Liver (tissue), 9 donors: ENCODE results near the gene HOXD11. TPM values are rescaled to one million over a fixed set of nuclear protein-coding genes. Genes with fewer than 3 reads are reported as not detected.

Experiments
- DNase-seq: peaks from one replicate; pipeline ENCODE4 v3.0.0-alpha.2; 2017; ENCODE audit warnings: low spot score
- H3K27ac ChIP-seq, 2 donors: one replicate each; pipeline ENCODE4 v1.7.0; 2013; ENCODE audit warnings: inconsistent platforms in 2 of 2, low read length in 2 of 2, control low read depth in 1 of 2, low read depth in 1 of 2, mild to moderate bottlenecking in 1 of 2
- H3K27me3 ChIP-seq, 4 donors: one replicate each; pipeline versions ENCODE4 v1.6.1 to v1.7.0; 2013; ENCODE audit warnings: low read length in 3 of 4, inconsistent platforms in 1 of 4, mild to moderate bottlenecking in 1 of 4, moderate library complexity in 1 of 4; ENCODE audit not compliant: control insufficient read depth in 4 of 4, insufficient read depth in 4 of 4
- H3K36me3 ChIP-seq, 4 donors: one replicate each; pipeline versions ENCODE4 v1.6.1 to v1.7.0; 2013; ENCODE audit warnings: low read length in 3 of 4, mild to moderate bottlenecking in 3 of 4, low read depth in 1 of 4, moderate library complexity in 1 of 4; ENCODE audit not compliant: control insufficient read depth in 4 of 4, insufficient read depth in 3 of 4
- H3K4me1 ChIP-seq, 4 donors: one replicate each; pipeline versions ENCODE4 v1.6.1 to v1.7.0; 2013; ENCODE audit warnings: low read length in 3 of 4, mild to moderate bottlenecking in 3 of 4, moderate library complexity in 1 of 4; ENCODE audit not compliant: control insufficient read depth in 4 of 4, insufficient read depth in 4 of 4
- H3K4me3 ChIP-seq, 3 donors: one replicate each; pipeline versions ENCODE4 v1.6.1 to v1.7.0; 2013; ENCODE audit warnings: low read length in 3 of 3, control low read depth in 1 of 3, low read depth in 1 of 3, mild to moderate bottlenecking in 1 of 3
- H3K9ac ChIP-seq, 2 donors: one replicate each; pipeline ENCODE4 v1.7.0; 2013; ENCODE audit warnings: low read length in 2 of 2, mild to moderate bottlenecking in 2 of 2, moderate library complexity in 2 of 2, control low read depth in 1 of 2, low read depth in 1 of 2
- H3K9me3 ChIP-seq, 4 donors: one replicate each; pipeline versions ENCODE4 v1.6.1 to v1.7.0; 2013; ENCODE audit warnings: low read length in 3 of 4; ENCODE audit not compliant: control insufficient read depth in 4 of 4
- CTCF ChIP-seq: fragments of 150-350 bp; IDR thresholded peaks from 2 replicates; pipeline ENCODE4 v1.5.1; 2017; ENCODE audit warnings: improper control_type of control experiment, low read depth, low read length; ENCODE audit not compliant: missing input control
- EGR1 ChIP-seq, 2 donors: IDR thresholded peaks; 2 replicates each; pipeline ENCODE4 v1.6.1; 2016 to 2018; ENCODE audit warnings: antibody characterized with exemption in 2 of 2, low read depth in 2 of 2
- FOXA1 ChIP-seq: IDR thresholded peaks from 2 replicates; pipeline ENCODE4 v1.6.1; 2016; ENCODE audit warnings: antibody characterized with exemption
- FOXA2 ChIP-seq: IDR thresholded peaks from 2 replicates; pipeline ENCODE4 v1.6.1; 2016; ENCODE audit warnings: antibody characterized with exemption
- HNF4A ChIP-seq, 2 donors: conservative IDR thresholded peaks; 2 replicates each; pipeline ENCODE4 v1.6.1; 2016; ENCODE audit warnings: antibody characterized with exemption in 2 of 2, mild to moderate bottlenecking in 2 of 2
- HNF4G ChIP-seq: IDR thresholded peaks from 2 replicates; pipeline ENCODE4 v1.6.1; 2016; ENCODE audit warnings: antibody characterized with exemption
- JUND ChIP-seq, 2 donors: IDR thresholded peaks; 2 replicates each; pipeline ENCODE4 v1.6.1; 2016; ENCODE audit warnings: antibody characterized with exemption in 2 of 2
- RAD21 ChIP-seq, 2 donors: IDR thresholded peaks; 2 replicates each; pipeline ENCODE4 v1.6.1; 2016; ENCODE audit warnings: antibody characterized with exemption in 2 of 2, mild to moderate bottlenecking in 2 of 2
- REST ChIP-seq: IDR thresholded peaks from 2 replicates; pipeline ENCODE4 v1.6.1; 2016; ENCODE audit warnings: antibody characterized with exemption, mild to moderate bottlenecking
- RXRA ChIP-seq, 2 donors: IDR thresholded peaks; 2 replicates each; pipeline ENCODE4 v1.6.1; 2017 to 2018; ENCODE audit warnings: antibody characterized with exemption in 2 of 2, mild to moderate bottlenecking in 1 of 2
- SP1 ChIP-seq: IDR thresholded peaks from 2 replicates; pipeline ENCODE4 v1.6.1; 2018; ENCODE audit warnings: antibody characterized with exemption, mild to moderate bottlenecking
- TAF1 ChIP-seq: conservative IDR thresholded peaks from 2 replicates; pipeline ENCODE4 v1.6.1; 2016; ENCODE audit warnings: antibody characterized with exemption, mild to moderate bottlenecking
- YY1 ChIP-seq: IDR thresholded peaks from 2 replicates; pipeline ENCODE4 v1.6.1; 2016; ENCODE audit warnings: antibody characterized with exemption, mild to moderate bottlenecking
- ZBTB33 ChIP-seq: IDR thresholded peaks from 2 replicates; pipeline ENCODE4 v1.6.1; 2016; ENCODE audit warnings: antibody characterized with exemption
- WGBS: extraction: QIAGEN DNeasy Blood & Tissue Kit; methylation state at CpG from one replicate; pipeline ENCODE4 v1.1.7; 2013; 5-methylcytosine and 5-hydroxymethylcytosine counted together
- polyA plus RNA-seq, 2 donors: library from polyadenylated mRNA; stranded (reverse) in 1 of 2; unstranded in 1 of 2; fragments of 200-250 nt in 1 of 2; fragments of >200 nt in 1 of 2; fragmentation: Nextera tagmentation in 1 of 2; extraction: Ambion mirVana in 1 of 2; gene quantifications; one replicate each; pipeline versions ENCODE4 v1.2.1 to v1.2.3, GENCODE V29; 2013 to 2015
- total RNA-seq, 2 donors: library from RNA; depleted of rRNA; stranded (reverse); fragments of >200 nt; gene quantifications; one replicate each; pipeline ENCODE4 v1.2.3, GENCODE V29; 2014
- donor health status: healthy.
- donor health status: healthy.
- donor health status: healthy.
- donor health status: healthy.
- donor health status: healthy.

Gene HOXD11
- total and polyA plus RNA-seq, 4 donors, result not detected

- Histone ChIP-seq H3K27me3 (peaks cover 16 to 49% (median 45%) of the 10 kb centered on the region in 4 donors), H3K9me3 (peaks cover 0 to 5% (median under 1%) of the 10 kb centered on the region in 4 donors), H3K27ac (no peak within 1 kb of the TSS), H3K9ac (no peak within 1 kb of the TSS), H3K36me3 (no peaks in the 10 kb centered on the region), H3K4me3 (no peak within 1 kb of the TSS), H3K4me1 (peaks cover 0 to 3% (median 0%) of the 10 kb centered on the region in 4 donors)
- TF ChIP-seq RXRA (IDR thresholded peaks at IDR 0.05) (no peak), RAD21 (IDR thresholded peaks at IDR 0.05) (no peak), SP1 (no peak), HNF4A (conservative IDR thresholded peaks at IDR 0.05) (no peak), CTCF (no peak), FOXA1 (no peak), YY1 (no peak), EGR1 (IDR thresholded peaks at IDR 0.05; ENCODE audit: low read depth in 2 of 2) (no peak), JUND (IDR thresholded peaks at IDR 0.05) (no peak), ZBTB33 (no peak), HNF4G (no peak), FOXA2 (no peak), TAF1 (no peak), REST (no peak)
- WGBS, result 5% methylated on average over 66 of the region's 66 CpGs
- DNase-seq, result no peak
These were observed 9.1 kb downstream of the HOXD11 start, which contains the start of gene HOXD10 for GRCh38 chr2:176115883-176116813. Gene HOXD10 (plus strand): TSS chr2:176116778. CDS start chr2:176116834, 56 bp downstream.
